Measurements from ENCODE around the gene MCF2L.

- TF ChIP-seq CTCF (IDR thresholded peaks at IDR 0.05): no peak
- no peak for TF ChIP-seq POLR2A (IDR thresholded peaks at IDR 0.05)
Observed at GRCh38 chr13:113061796-113062425, 92.9 kb downstream of the MCF2L start.
